Liver (tissue), 9 donors: Measurements from ENCODE around the gene RAMP2. TPM values are rescaled to one million over a fixed set of nuclear protein-coding genes. Genes with fewer than 3 reads are reported as not detected.

Source experiments
- DNase-seq: peaks from one replicate; pipeline ENCODE4 v3.0.0-alpha.2; 2017; ENCODE audit warnings: low spot score
- H3K27ac ChIP-seq, 2 donors: one replicate each; pipeline ENCODE4 v1.7.0; 2013; ENCODE audit warnings: inconsistent platforms in 2 of 2, low read length in 2 of 2, control low read depth in 1 of 2, low read depth in 1 of 2, mild to moderate bottlenecking in 1 of 2
- H3K27me3 ChIP-seq, 4 donors: one replicate each; pipeline versions ENCODE4 v1.6.1 to v1.7.0; 2013; ENCODE audit warnings: low read length in 3 of 4, inconsistent platforms in 1 of 4, mild to moderate bottlenecking in 1 of 4, moderate library complexity in 1 of 4; ENCODE audit not compliant: control insufficient read depth in 4 of 4, insufficient read depth in 4 of 4
- H3K36me3 ChIP-seq, 4 donors: one replicate each; pipeline versions ENCODE4 v1.6.1 to v1.7.0; 2013; ENCODE audit warnings: low read length in 3 of 4, mild to moderate bottlenecking in 3 of 4, low read depth in 1 of 4, moderate library complexity in 1 of 4; ENCODE audit not compliant: control insufficient read depth in 4 of 4, insufficient read depth in 3 of 4
- H3K4me1 ChIP-seq, 4 donors: one replicate each; pipeline versions ENCODE4 v1.6.1 to v1.7.0; 2013; ENCODE audit warnings: low read length in 3 of 4, mild to moderate bottlenecking in 3 of 4, moderate library complexity in 1 of 4; ENCODE audit not compliant: control insufficient read depth in 4 of 4, insufficient read depth in 4 of 4
- H3K4me3 ChIP-seq, 3 donors: one replicate each; pipeline versions ENCODE4 v1.6.1 to v1.7.0; 2013; ENCODE audit warnings: low read length in 3 of 3, control low read depth in 1 of 3, low read depth in 1 of 3, mild to moderate bottlenecking in 1 of 3
- H3K9ac ChIP-seq, 2 donors: one replicate each; pipeline ENCODE4 v1.7.0; 2013; ENCODE audit warnings: low read length in 2 of 2, mild to moderate bottlenecking in 2 of 2, moderate library complexity in 2 of 2, control low read depth in 1 of 2, low read depth in 1 of 2
- H3K9me3 ChIP-seq, 4 donors: one replicate each; pipeline versions ENCODE4 v1.6.1 to v1.7.0; 2013; ENCODE audit warnings: low read length in 3 of 4; ENCODE audit not compliant: control insufficient read depth in 4 of 4
- ATF3 ChIP-seq: IDR thresholded peaks from 2 replicates; pipeline ENCODE4 v1.6.1; 2016; ENCODE audit warnings: antibody characterized with exemption
- CTCF ChIP-seq: fragments of 150-350 bp; IDR thresholded peaks from 2 replicates; pipeline ENCODE4 v1.5.1; 2017; ENCODE audit warnings: improper control_type of control experiment, low read depth, low read length; ENCODE audit not compliant: missing input control
- EGR1 ChIP-seq, 2 donors: IDR thresholded peaks; 2 replicates each; pipeline ENCODE4 v1.6.1; 2016 to 2018; ENCODE audit warnings: antibody characterized with exemption in 2 of 2, low read depth in 2 of 2
- FOXA1 ChIP-seq: IDR thresholded peaks from 2 replicates; pipeline ENCODE4 v1.6.1; 2016; ENCODE audit warnings: antibody characterized with exemption
- FOXA2 ChIP-seq: IDR thresholded peaks from 2 replicates; pipeline ENCODE4 v1.6.1; 2016; ENCODE audit warnings: antibody characterized with exemption
- GABPA ChIP-seq, 2 donors: IDR thresholded peaks in 1 of 2; conservative IDR thresholded peaks in 1 of 2; 2 replicates each; pipeline ENCODE4 v1.6.1; 2016; ENCODE audit warnings: antibody characterized with exemption in 2 of 2, mild to moderate bottlenecking in 1 of 2, moderate library complexity in 1 of 2
- HNF4A ChIP-seq, 2 donors: conservative IDR thresholded peaks; 2 replicates each; pipeline ENCODE4 v1.6.1; 2016; ENCODE audit warnings: antibody characterized with exemption in 2 of 2, mild to moderate bottlenecking in 2 of 2
- HNF4G ChIP-seq: IDR thresholded peaks from 2 replicates; pipeline ENCODE4 v1.6.1; 2016; ENCODE audit warnings: antibody characterized with exemption
- JUND ChIP-seq, 2 donors: IDR thresholded peaks; 2 replicates each; pipeline ENCODE4 v1.6.1; 2016; ENCODE audit warnings: antibody characterized with exemption in 2 of 2
- MAX ChIP-seq: IDR thresholded peaks from 2 replicates; pipeline ENCODE4 v1.6.1; 2016; ENCODE audit warnings: antibody characterized with exemption
- NR2F2 ChIP-seq: IDR thresholded peaks from 2 replicates; pipeline ENCODE4 v1.6.1; 2016; ENCODE audit warnings: antibody characterized with exemption
- RAD21 ChIP-seq, 2 donors: IDR thresholded peaks; 2 replicates each; pipeline ENCODE4 v1.6.1; 2016; ENCODE audit warnings: antibody characterized with exemption in 2 of 2, mild to moderate bottlenecking in 2 of 2
- REST ChIP-seq: IDR thresholded peaks from 2 replicates; pipeline ENCODE4 v1.6.1; 2016; ENCODE audit warnings: antibody characterized with exemption, mild to moderate bottlenecking
- RXRA ChIP-seq, 2 donors: IDR thresholded peaks; 2 replicates each; pipeline ENCODE4 v1.6.1; 2017 to 2018; ENCODE audit warnings: antibody characterized with exemption in 2 of 2, mild to moderate bottlenecking in 1 of 2
- SP1 ChIP-seq: IDR thresholded peaks from 2 replicates; pipeline ENCODE4 v1.6.1; 2018; ENCODE audit warnings: antibody characterized with exemption, mild to moderate bottlenecking
- TAF1 ChIP-seq: conservative IDR thresholded peaks from 2 replicates; pipeline ENCODE4 v1.6.1; 2016; ENCODE audit warnings: antibody characterized with exemption, mild to moderate bottlenecking
- YY1 ChIP-seq: IDR thresholded peaks from 2 replicates; pipeline ENCODE4 v1.6.1; 2016; ENCODE audit warnings: antibody characterized with exemption, mild to moderate bottlenecking
- ZBTB33 ChIP-seq: IDR thresholded peaks from 2 replicates; pipeline ENCODE4 v1.6.1; 2016; ENCODE audit warnings: antibody characterized with exemption
- WGBS: extraction: QIAGEN DNeasy Blood & Tissue Kit; methylation state at CpG from one replicate; pipeline ENCODE4 v1.1.7; 2013; 5-methylcytosine and 5-hydroxymethylcytosine counted together
- polyA plus RNA-seq, 2 donors: library from polyadenylated mRNA; stranded (reverse) in 1 of 2; unstranded in 1 of 2; fragments of 200-250 nt in 1 of 2; fragments of >200 nt in 1 of 2; fragmentation: Nextera tagmentation in 1 of 2; extraction: Ambion mirVana in 1 of 2; gene quantifications; one replicate each; pipeline versions ENCODE4 v1.2.1 to v1.2.3, GENCODE V29; 2013 to 2015
- total RNA-seq, 2 donors: library from RNA; depleted of rRNA; stranded (reverse); fragments of >200 nt; gene quantifications; one replicate each; pipeline ENCODE4 v1.2.3, GENCODE V29; 2014
- donor health status: healthy.
- donor health status: healthy.
- donor health status: healthy.
- donor health status: healthy.
- donor health status: healthy.

Gene RAMP2
- total and polyA plus RNA-seq, 4 donors, result 0.92 to 17.2 (median 5.1) TPM

DNA sequence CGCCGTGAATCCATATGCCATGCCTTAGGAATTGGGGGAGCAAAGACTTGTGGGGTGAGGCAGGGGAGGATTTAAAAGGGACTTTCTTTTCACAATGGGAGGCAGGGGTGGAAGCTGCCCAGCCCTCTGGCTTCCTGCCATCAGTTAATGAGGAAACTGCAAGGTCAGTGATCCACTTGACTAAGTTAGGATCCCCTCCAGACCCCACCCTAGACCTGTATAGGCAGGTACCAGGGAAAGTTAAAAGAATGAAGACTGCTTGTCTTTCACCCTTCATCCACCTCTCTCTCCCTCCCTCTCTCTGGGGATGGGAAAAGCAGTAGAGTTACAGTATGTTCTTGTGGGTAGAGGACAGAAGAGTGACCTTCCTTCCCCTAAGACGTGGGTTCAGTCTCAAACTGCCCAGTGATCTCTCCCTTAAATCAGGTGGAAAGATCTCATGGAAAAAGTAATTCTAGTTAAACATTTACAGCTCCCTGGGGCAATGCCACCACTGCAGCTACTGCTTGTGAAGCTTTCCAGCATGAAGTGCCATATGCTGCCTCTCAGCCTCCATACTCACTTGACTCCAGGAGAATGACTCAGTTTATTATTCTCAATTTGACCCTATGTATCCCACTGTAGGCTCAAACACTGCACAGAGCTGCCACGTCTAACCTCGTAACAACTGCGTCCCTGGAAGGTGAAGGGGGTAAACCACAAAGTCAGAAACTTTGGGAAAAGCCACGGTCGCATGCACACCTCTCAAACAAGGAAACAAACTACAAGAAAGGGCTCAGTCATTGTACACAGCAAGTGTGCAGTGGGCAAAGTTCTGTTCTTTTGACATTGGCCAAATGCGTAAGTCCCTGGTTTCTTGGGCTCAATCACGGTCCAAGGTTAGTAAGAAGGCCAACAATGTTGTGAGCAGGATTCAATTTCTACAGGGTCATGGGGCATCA, 36.3 kb downstream of the RAMP2 start:
- H3K4me1 ChIP-seq, result peaks cover 7 to 25% (median 18%) of the 10 kb centered on the region in 4 donors
- DNase-seq, result no peak
- H3K36me3 ChIP-seq, result peaks cover 0 to 2% (median under 1%) of the 10 kb centered on the region in 4 donors
- H3K4me3 ChIP-seq, result peak overlapping the region; percentile 50 to 99 (median 99)
- TF ChIP-seq RXRA (IDR thresholded peaks at IDR 0.05), result peak; percentile 52 to 81
- peak; percentile 34 for TF ChIP-seq FOXA2
- peak; percentile 46 to 66 for TF ChIP-seq JUND (IDR thresholded peaks at IDR 0.05)
- TF ChIP-seq YY1, result peak; percentile 46
- peak; percentile 58 to 72 for TF ChIP-seq HNF4A (conservative IDR thresholded peaks at IDR 0.05)
- TF ChIP-seq SP1, result peak; percentile 66
- TF ChIP-seq MAX, result peak; percentile 51
- TF ChIP-seq CTCF, result no peak
- TF ChIP-seq NR2F2, result no peak
- TF ChIP-seq GABPA (IDR thresholded peaks at IDR 0.05 in 1 of 2, conservative IDR thresholded peaks at IDR 0.05 in 1 of 2), result no peak
- peak; percentile 97 for TF ChIP-seq TAF1
- TF ChIP-seq REST, result peak; percentile 94
- TF ChIP-seq ATF3, result no peak
- TF ChIP-seq HNF4G, result no peak
- peak; percentile 50 for TF ChIP-seq ZBTB33
- peak; percentile 44 to 94 for TF ChIP-seq EGR1 (IDR thresholded peaks at IDR 0.05; ENCODE audit: low read depth in 2 of 2)
- peak; percentile 41 for TF ChIP-seq FOXA1
- TF ChIP-seq RAD21 (IDR thresholded peaks at IDR 0.05), result no peak
- peak overlapping the region; percentile 82 to 96 for H3K9ac ChIP-seq
- peak overlapping the region; percentile 25 to 38 for H3K27ac ChIP-seq
- no peaks in the 10 kb centered on the region for H3K27me3 ChIP-seq
- 43% methylated on average over 10 of the region's 10 CpGs for WGBS
- H3K9me3 ChIP-seq, result no peaks in the 10 kb centered on the region
